ENCODE measurements around the gene SARM1. TPM values are rescaled to one million over a fixed set of nuclear protein-coding genes. Genes with fewer than 3 reads are reported as not detected.

SARM1 gene
- total RNA-seq, 3 donors from 2014 or later (not counting 1 experiment from before 2014, with no cell fraction given), result 25.7 to 33.0 (median 26.2) TPM

DNA sequence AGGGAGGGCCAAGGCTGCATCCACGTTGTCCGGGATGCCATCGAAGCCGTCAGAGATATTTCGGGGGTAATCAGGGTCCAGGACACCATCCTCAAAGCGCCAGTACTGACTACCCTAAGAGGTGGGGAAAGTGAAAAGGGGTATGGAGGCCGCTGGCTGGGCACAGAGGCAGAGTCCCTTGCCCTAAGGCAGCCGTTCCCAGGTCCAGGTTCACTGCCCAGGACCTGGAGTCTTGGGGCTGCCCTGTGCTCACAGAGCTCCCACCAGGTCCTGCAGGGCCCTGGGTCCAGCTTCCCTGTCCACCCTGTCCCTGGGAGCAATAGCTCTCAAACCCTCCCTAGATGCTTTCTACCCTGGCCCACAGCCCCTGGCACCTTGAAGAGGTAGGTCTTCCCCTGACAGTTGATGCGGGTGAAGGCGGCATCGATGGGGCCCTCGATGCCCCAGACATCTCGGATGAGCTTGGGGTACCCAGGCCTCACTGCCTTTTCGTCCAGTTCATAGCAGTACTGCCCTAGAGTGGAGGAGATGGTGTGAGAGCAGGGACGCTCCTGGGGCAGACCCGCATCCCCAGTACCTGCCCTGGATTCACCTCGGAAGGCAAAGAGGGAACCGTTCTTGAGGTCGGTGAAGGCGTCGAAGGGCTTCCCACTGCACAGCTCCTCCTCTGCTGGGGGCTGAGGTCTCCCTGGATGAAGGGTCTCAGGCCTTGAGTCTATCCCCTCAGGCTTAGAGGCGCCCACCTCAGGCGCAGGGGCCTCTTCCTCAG is 2.4 kb upstream of the SARM1 start:
- TF ChIP-seq, protein P1, sequence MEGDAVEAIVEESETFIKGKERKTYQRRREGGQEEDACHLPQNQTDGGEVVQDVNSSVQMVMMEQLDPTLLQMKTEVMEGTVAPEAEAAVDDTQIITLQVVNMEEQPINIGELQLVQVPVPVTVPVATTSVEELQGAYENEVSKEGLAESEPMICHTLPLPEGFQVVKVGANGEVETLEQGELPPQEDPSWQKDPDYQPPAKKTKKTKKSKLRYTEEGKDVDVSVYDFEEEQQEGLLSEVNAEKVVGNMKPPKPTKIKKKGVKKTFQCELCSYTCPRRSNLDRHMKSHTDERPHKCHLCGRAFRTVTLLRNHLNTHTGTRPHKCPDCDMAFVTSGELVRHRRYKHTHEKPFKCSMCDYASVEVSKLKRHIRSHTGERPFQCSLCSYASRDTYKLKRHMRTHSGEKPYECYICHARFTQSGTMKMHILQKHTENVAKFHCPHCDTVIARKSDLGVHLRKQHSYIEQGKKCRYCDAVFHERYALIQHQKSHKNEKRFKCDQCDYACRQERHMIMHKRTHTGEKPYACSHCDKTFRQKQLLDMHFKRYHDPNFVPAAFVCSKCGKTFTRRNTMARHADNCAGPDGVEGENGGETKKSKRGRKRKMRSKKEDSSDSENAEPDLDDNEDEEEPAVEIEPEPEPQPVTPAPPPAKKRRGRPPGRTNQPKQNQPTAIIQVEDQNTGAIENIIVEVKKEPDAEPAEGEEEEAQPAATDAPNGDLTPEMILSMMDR (IDR thresholded peaks at IDR 0.05), result no peak
- Mint-ChIP-seq H3K27ac (peak overlapping the region; percentile 34 to 93), H3K27me3 (ENCODE audit: low read depth in 2 of 2) (no peaks in the 10 kb centered on the region), H3K4me3 (peak overlapping the region; percentile 31), H3K9me3 (no peaks in the 10 kb centered on the region), H3K36me3 (no peaks in the 10 kb centered on the region), H3K4me1 (peaks cover 10 to 23% of the 10 kb centered on the region in 2 donors)
- Histone ChIP-seq H3K27me3 (ENCODE audit: control insufficient read depth, insufficient read depth, low read length) (no peaks in the 10 kb centered on the region), H3K36me3 (ENCODE audit: control insufficient read depth, insufficient read depth, low read length) (peaks cover 2% of the 10 kb centered on the region), H3K9me3 (ENCODE audit: control insufficient read depth, insufficient read depth, low read length) (no peaks in the 10 kb centered on the region), H3K4me3 (ENCODE audit: low read length) (no peak overlapping the region), H3K27ac (ENCODE audit: low read length) (no peak overlapping the region), H3K4me1 (ENCODE audit: control insufficient read depth, insufficient read depth, low read length) (peaks cover 23% of the 10 kb centered on the region)
- ATAC-seq (no peak), DNase-seq (no peak)
- 93% methylated on average over 23 of the region's 23 CpGs for WGBS (ENCODE audit: insufficient coverage)
- intact Hi-C loops (cut with micrococcal nuclease), result no loop called here

- Histone ChIP-seq H3K27ac (ENCODE audit: low read length) (no peak overlapping the region), H3K4me3 (ENCODE audit: low read length) (no peak overlapping the region), H3K36me3 (ENCODE audit: control insufficient read depth, insufficient read depth, low read length) (no peaks in the 10 kb centered on the region), H3K4me1 (ENCODE audit: control insufficient read depth, insufficient read depth, low read length) (peaks cover 23% of the 10 kb centered on the region), H3K27me3 (ENCODE audit: control insufficient read depth, insufficient read depth, low read length) (no peaks in the 10 kb centered on the region), H3K9me3 (ENCODE audit: control insufficient read depth, insufficient read depth, low read length) (no peaks in the 10 kb centered on the region)
- TF ChIP-seq, protein P1 (IDR thresholded peaks at IDR 0.05), result no peak
- WGBS (ENCODE audit: insufficient coverage), result 93% methylated on average over 10 of the region's 10 CpGs
- intact Hi-C loops (cut with micrococcal nuclease), result no loop called here
- no peaks in the 10 kb centered on the region for H3K27me3 Mint-ChIP-seq (ENCODE audit: low read depth in 2 of 2)
- peak overlapping the region; percentile 95 for H3K4me3 Mint-ChIP-seq
- H3K4me1 Mint-ChIP-seq, result peaks cover 10 to 23% of the 10 kb centered on the region in 2 donors
- DNase-seq (peak in 1 of 2 donors; percentile 43), ATAC-seq (no peak)
- H3K27ac Mint-ChIP-seq, result peak overlapping the region; percentile 34 to 93
- H3K9me3 Mint-ChIP-seq, result no peaks in the 10 kb centered on the region
- H3K36me3 Mint-ChIP-seq, result no peaks in the 10 kb centered on the region
Observed at GRCh38 chr17:28369684-28370034, 1.8 kb upstream of the SARM1 start.

- 56% methylated on average over 8 of the region's 8 CpGs for WGBS (ENCODE audit: insufficient coverage)
- Histone ChIP-seq H3K4me3 (ENCODE audit: low read length) (peak within 1 kb of the TSS; percentile 84), H3K4me1 (ENCODE audit: control insufficient read depth, insufficient read depth, low read length) (peaks cover 23% of the 10 kb centered on the region), H3K36me3 (ENCODE audit: control insufficient read depth, insufficient read depth, low read length) (no peaks in the 10 kb centered on the region), H3K27me3 (ENCODE audit: control insufficient read depth, insufficient read depth, low read length) (no peaks in the 10 kb centered on the region), H3K27ac (ENCODE audit: low read length) (peak within 1 kb of the TSS; percentile 51), H3K9me3 (ENCODE audit: control insufficient read depth, insufficient read depth, low read length) (no peaks in the 10 kb centered on the region)
- ATAC-seq (no peak), DNase-seq (no peak)
- Mint-ChIP-seq H3K4me1 (peaks cover 10 to 23% of the 10 kb centered on the region in 2 donors), H3K27me3 (ENCODE audit: low read depth in 2 of 2) (no peaks in the 10 kb centered on the region), H3K9me3 (no peaks in the 10 kb centered on the region), H3K4me3 (peak within 1 kb of the TSS; percentile 95), H3K27ac (peak within 1 kb of the TSS; percentile 85 to 93), H3K36me3 (no peaks in the 10 kb centered on the region)
- intact Hi-C loops (cut with micrococcal nuclease), result no loop called here
- TF ChIP-seq, protein P1 (IDR thresholded peaks at IDR 0.05), result no peak
Observed at GRCh38 chr17:28370035-28370743, 1.3 kb upstream of the SARM1 start, which contains the start of gene VTN. Gene VTN, minus strand, starts transcription at chr17:28370307. Its CDS starts 104 bp downstream, at chr17:28370203.
